PC-3 (cell line): ENCODE results near the gene ADTRP. TPM values are rescaled to one million over a fixed set of nuclear protein-coding genes. Genes with fewer than 3 reads are reported as not detected.

Experiments
- ATAC-seq: fragments of 200-7000 bp; cut with Tn5 transposase; 2 replicates; pipeline ENCODE4 v1.9.1; 2020; ENCODE audit warnings: mild to moderate bottlenecking, moderate library complexity
- BruUV-seq: library from RNA; stranded (reverse); fragments of 400-500 nt; replicated peaks from 2 replicates; lab custom pipeline; 2021; lab: Mats Ljungman, UMichigan
- CTCF ChIA-PET: fragments of 300-600 bp; sonication (Branson Sonifier 250); formaldehyde crosslinking; loops from one replicate; lab custom pipeline; 2022; ENCODE audit warnings: antibody characterized with exemption; lab: Charles Lee
- POLR2A ChIA-PET: fragments of 300-600 bp; sonication (Branson Sonifier 250); formaldehyde crosslinking; loops from one replicate; lab custom pipeline; 2022; ENCODE audit warnings: antibody characterized with exemption; ENCODE audit not compliant: unreplicated experiment; lab: Charles Lee
- DNase-seq: peaks from one replicate; pipeline ENCODE4 v3.0.0-alpha.2; 2015
- H2AFZ ChIP-seq: fragments of 300-600 bp; sonication (generic); 2 replicates; pipeline ENCODE4 v1.6.0; 2016; ENCODE audit warnings: antibody characterized with exemption, low read length
- H3F3A ChIP-seq: fragments of 300-600 bp; sonication (generic); one replicate; pipeline ENCODE4 v1.6.0; 2017; ENCODE audit warnings: antibody characterized with exemption, low read length, control low read depth, mild to moderate bottlenecking; ENCODE audit not compliant: unreplicated experiment
- H3K27ac ChIP-seq: fragments of 300-600 bp; sonication (generic); 2 replicates; pipeline ENCODE4 v1.5.1; 2016; ENCODE audit warnings: mild to moderate bottlenecking, low read length
- H3K27me3 ChIP-seq: fragments of 300-600 bp; sonication (generic); 2 replicates; pipeline ENCODE4 v1.6.1; 2016; ENCODE audit warnings: low read length, mixed read lengths
- H3K36me3 ChIP-seq: fragments of 300-600 bp; sonication (generic); 2 replicates; pipeline ENCODE4 v1.6.1; 2016; ENCODE audit warnings: low read depth, mixed run types, low read length, mixed read lengths
- H3K4me1 ChIP-seq: fragments of 300-600 bp; sonication (generic); 2 replicates; pipeline ENCODE4 v1.5.1; 2016; ENCODE audit warnings: low read length; ENCODE audit not compliant: insufficient read depth
- H3K4me2 ChIP-seq: fragments of 300-600 bp; sonication (generic); 2 replicates; pipeline ENCODE4 v1.6.0; 2016; ENCODE audit warnings: low read length
- H3K4me3 ChIP-seq: fragments of 300-600 bp; sonication (generic); 2 replicates; pipeline ENCODE4 v1.5.1; 2016; ENCODE audit warnings: mild to moderate bottlenecking, low read length, mixed read lengths
- H3K79me2 ChIP-seq: fragments of 300-600 bp; sonication (generic); 2 replicates; pipeline ENCODE4 v1.6.1; 2017; ENCODE audit warnings: low read length, mixed read lengths
- H3K9ac ChIP-seq: fragments of 300-600 bp; sonication (generic); 2 replicates; pipeline ENCODE4 v1.6.0; 2016; ENCODE audit warnings: mild to moderate bottlenecking, low read length
- H3K9me2 ChIP-seq: fragments of 300-600 bp; sonication (generic); replicated peaks from 2 replicates; pipeline ENCODE4 v1.6.1; 2016; ENCODE audit warnings: mixed run types, low read length, mixed read lengths
- H3K9me3 ChIP-seq: fragments of 300-600 bp; sonication (generic); 2 replicates; pipeline ENCODE4 v1.6.1; 2016; ENCODE audit warnings: low read length, mixed read lengths
- H4K20me1 ChIP-seq: fragments of 300-600 bp; sonication (generic); 2 replicates; pipeline ENCODE4 v1.6.1; 2016; ENCODE audit warnings: low read length, mixed read lengths
- EZH2 ChIP-seq: fragments of 300-600 bp; sonication (generic); IDR thresholded peaks from one replicate; pipeline ENCODE4 v1.6.1; 2017; ENCODE audit warnings: antibody characterized with exemption, mild to moderate bottlenecking, low read length; ENCODE audit not compliant: unreplicated experiment
- EZH2phosphoT487 ChIP-seq: fragments of 300-600 bp; sonication (generic); IDR thresholded peaks from 2 replicates; pipeline ENCODE4 v1.6.1; 2018; ENCODE audit warnings: mild to moderate bottlenecking, antibody characterized with exemption, low read length, borderline replicate concordance
- intact Hi-C: fragments of 100-400 bp; cut with micrococcal nuclease; formaldehyde crosslinking; loops from 2 replicates; pipeline ENCODE4 v1.9.0; 2023
- total RNA-seq: library from RNA; depleted of rRNA; stranded (reverse); fragments of >200 nt; gene quantifications from 2 replicates; pipeline ENCODE4 v1.2.3, GENCODE V29; 2014
- TF ChIP-seq, protein P1 (sequence below): fragments of 300-600 bp; sonication (generic); conservative IDR thresholded peaks from 2 replicates; pipeline ENCODE4 v1.5.1; 2017; ENCODE audit warnings: antibody characterized with exemption, low read depth, mild to moderate bottlenecking, low read length

Gene ADTRP
- total RNA-seq, 1 experiment from 2014 or later = not detected

GRCh38 chr6:11734861-11735613, 43.6 kb downstream of the ADTRP start:
- no peaks in the 10 kb centered on the region for H3K79me2 ChIP-seq
- peaks cover 11% of the 10 kb centered on the region; the same call in 1 of the 2 replicates for H3K4me1 ChIP-seq
- H3K9me3 ChIP-seq = no peaks in the 10 kb centered on the region
- TF ChIP-seq EZH2phosphoT487 = no peak
- TF ChIP-seq, protein P1, sequence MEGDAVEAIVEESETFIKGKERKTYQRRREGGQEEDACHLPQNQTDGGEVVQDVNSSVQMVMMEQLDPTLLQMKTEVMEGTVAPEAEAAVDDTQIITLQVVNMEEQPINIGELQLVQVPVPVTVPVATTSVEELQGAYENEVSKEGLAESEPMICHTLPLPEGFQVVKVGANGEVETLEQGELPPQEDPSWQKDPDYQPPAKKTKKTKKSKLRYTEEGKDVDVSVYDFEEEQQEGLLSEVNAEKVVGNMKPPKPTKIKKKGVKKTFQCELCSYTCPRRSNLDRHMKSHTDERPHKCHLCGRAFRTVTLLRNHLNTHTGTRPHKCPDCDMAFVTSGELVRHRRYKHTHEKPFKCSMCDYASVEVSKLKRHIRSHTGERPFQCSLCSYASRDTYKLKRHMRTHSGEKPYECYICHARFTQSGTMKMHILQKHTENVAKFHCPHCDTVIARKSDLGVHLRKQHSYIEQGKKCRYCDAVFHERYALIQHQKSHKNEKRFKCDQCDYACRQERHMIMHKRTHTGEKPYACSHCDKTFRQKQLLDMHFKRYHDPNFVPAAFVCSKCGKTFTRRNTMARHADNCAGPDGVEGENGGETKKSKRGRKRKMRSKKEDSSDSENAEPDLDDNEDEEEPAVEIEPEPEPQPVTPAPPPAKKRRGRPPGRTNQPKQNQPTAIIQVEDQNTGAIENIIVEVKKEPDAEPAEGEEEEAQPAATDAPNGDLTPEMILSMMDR = no peak
- TF ChIP-seq EZH2 = no peak
- peak; percentile 67 for ATAC-seq
- H3K27ac ChIP-seq = no peak overlapping the region
- H3K4me3 ChIP-seq = no peak overlapping the region
- H4K20me1 ChIP-seq = no peaks in the 10 kb centered on the region
- H3K4me2 ChIP-seq = no peak overlapping the region
- H3K9me2 ChIP-seq = no peaks in the 10 kb centered on the region
- H3K36me3 ChIP-seq = no peaks in the 10 kb centered on the region
- H3K9ac ChIP-seq = no peak overlapping the region
- intact Hi-C loops = no loop called here
- BruUV-seq = no TSS peak
- H2AFZ ChIP-seq = no peak overlapping the region
- CTCF ChIA-PET = no interaction called here
- H3F3A ChIP-seq = no peaks in the 10 kb centered on the region
- peak; percentile 52 for DNase-seq
- POLR2A ChIA-PET = no interaction called here
- no peaks in the 10 kb centered on the region for H3K27me3 ChIP-seq

DNA sequence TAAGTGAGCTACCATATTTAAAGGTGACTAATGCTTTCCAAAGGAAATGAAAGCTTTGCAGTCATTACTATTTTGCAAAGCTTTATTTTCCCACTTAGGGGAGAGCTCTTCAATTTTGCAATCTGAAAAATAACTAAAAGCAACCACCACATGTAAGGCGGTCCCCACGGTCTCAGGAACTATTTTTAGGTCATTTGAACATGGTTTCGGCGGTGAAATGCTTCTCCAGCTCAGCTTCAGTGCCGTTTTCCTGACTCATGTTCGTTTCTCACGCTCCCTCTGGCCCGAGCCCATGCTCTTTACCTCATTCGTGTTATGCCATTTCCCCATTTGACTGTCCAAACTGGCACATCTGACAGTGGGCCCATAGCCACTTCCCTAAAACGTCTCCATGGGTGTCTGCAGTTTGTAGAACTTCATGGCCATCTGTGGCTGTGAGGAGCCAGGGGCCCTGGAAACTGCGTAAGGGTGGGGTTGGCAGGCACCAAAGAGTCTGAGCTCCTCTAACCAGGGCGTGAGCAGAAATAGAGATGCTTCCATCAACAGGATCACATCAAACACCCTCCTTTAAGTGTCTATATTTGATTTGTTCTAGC, 46.5 kb downstream of the ADTRP start:
- Histone ChIP-seq H3K9me3 (no peaks in the 10 kb centered on the region), H3K27me3 (no peaks in the 10 kb centered on the region), H3K9ac (no peak overlapping the region), H3K9me2 (no peaks in the 10 kb centered on the region), H3K36me3 (no peaks in the 10 kb centered on the region), H4K20me1 (no peaks in the 10 kb centered on the region), H3K4me3 (no peak overlapping the region), H3K27ac (no peak overlapping the region), H3K79me2 (no peaks in the 10 kb centered on the region), H3K4me2 (no peak overlapping the region), H2AFZ (no peak overlapping the region), H3K4me1 (peaks cover 11% of the 10 kb centered on the region; the same call in 1 of the 2 replicates), H3F3A (no peaks in the 10 kb centered on the region)
- ChIA-PET CTCF (no interaction called here), POLR2A (interaction anchor here (0.6 kb wide), 1 partner anchor 79 kb away, joined by 3 read pairs; no protein-coding TSS in a partner anchor)
- ATAC-seq (no peak), DNase-seq (no peak)
- TF ChIP-seq EZH2 (no peak), EZH2phosphoT487 (no peak)
- TF ChIP-seq, protein P1 = no peak
- BruUV-seq = no TSS peak
- intact Hi-C loops = no loop called here
